ENCODE data around the gene MIS18A.

DNA sequence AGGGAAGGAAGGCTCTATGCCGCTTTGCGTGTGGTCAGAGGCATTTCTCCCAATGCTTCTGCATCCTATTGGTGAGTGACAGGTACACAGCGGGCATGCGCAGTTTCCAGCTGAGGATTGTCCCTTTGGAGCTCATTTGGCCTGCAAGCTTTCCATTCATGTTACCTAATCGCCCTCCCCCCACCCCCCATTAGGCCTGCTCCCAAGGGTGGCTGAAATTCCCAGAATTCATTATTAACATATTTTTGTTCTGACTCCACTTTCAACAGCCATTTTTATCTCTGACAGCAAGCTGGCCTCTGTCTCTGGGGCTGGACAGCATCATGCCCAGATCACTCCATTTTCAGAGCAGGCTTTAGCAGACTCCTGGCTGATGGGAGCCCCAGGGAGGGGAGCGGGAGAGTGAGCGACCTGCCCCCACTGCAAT is 25.6 kb downstream of the MIS18A start:
- TF ChIP-seq, protein P1, sequence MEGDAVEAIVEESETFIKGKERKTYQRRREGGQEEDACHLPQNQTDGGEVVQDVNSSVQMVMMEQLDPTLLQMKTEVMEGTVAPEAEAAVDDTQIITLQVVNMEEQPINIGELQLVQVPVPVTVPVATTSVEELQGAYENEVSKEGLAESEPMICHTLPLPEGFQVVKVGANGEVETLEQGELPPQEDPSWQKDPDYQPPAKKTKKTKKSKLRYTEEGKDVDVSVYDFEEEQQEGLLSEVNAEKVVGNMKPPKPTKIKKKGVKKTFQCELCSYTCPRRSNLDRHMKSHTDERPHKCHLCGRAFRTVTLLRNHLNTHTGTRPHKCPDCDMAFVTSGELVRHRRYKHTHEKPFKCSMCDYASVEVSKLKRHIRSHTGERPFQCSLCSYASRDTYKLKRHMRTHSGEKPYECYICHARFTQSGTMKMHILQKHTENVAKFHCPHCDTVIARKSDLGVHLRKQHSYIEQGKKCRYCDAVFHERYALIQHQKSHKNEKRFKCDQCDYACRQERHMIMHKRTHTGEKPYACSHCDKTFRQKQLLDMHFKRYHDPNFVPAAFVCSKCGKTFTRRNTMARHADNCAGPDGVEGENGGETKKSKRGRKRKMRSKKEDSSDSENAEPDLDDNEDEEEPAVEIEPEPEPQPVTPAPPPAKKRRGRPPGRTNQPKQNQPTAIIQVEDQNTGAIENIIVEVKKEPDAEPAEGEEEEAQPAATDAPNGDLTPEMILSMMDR (IDR thresholded peaks at IDR 0.05): no peak
- TF ChIP-seq POLR2A (IDR thresholded peaks at IDR 0.05): no peak
